ENCODE measurements around the gene SMTNL1. TPM values are rescaled to one million over a fixed set of nuclear protein-coding genes. Genes with fewer than 3 reads are reported as not detected.

The SMTNL1 gene
- total RNA-seq, 1 donor from 2014 or later = not detected

- intact Hi-C loops (cut with micrococcal nuclease) = no loop called here
- ATAC-seq = no peak
Measured at GRCh38 chr11:57504511-57504910, 32.9 kb upstream of the SMTNL1 start.

GRCh38 chr11:57506522-57506921 lies 30.9 kb upstream of the SMTNL1 start:
- no peak for DNase-seq
- intact Hi-C loops (cut with micrococcal nuclease) = no loop called here
- ATAC-seq = no peak

More at GRCh38 chr11:57504511-57504910, 32.9 kb upstream of the SMTNL1 start:
- DNase-seq = no peak

DNA sequence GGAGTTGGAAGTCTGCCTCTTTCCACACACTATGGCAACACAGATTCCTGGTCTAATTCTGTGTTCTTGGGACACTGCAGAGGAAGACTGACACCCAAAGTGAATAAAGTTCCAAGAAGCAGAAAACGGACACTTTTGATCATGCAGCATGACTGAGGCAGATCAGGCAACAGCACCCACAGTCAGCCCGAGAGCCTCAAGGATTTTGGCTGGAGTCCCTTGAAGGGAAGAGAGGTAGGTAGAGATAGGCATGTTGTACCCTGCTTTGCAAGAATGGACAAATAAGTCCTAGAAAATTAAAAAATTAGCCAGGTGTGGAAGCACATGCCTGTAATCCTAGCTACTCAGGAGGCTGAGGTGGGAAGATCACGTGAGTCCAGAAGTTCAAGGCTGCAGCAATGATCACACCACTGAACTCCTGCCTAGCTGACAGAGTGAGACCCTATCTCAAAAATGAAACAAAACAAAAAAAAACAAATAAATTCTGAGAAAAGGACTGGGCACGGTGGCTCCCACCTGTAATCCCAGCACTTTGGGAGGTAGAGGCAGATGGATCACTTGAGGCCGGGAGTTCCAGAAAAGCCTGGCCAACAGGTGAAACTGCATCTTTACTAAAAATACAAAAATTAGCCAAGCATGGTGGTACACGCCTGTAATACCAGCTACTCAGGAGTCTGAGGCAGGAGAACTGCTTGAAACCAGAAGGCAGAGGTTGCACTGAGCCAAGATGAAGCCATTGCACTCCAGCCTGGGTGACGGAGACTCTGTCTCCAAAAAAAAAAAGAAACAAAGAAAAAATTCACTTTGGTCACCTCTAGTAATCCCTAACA lies 28.8 kb upstream of the SMTNL1 start:
- intact Hi-C loops (cut with micrococcal nuclease) = no loop called here
- ATAC-seq (no peak), DNase-seq (no peak)

GRCh38 chr11:57511741-57512430 lies 25.5 kb upstream of the SMTNL1 start:
- no peak for ATAC-seq
- no peak for DNase-seq
- intact Hi-C loops (cut with micrococcal nuclease) = no loop called here

GRCh38 chr11:57512646-57513451 lies 24.5 kb upstream of the SMTNL1 start:
- no peak for ATAC-seq
- no peak for DNase-seq
- intact Hi-C loops (cut with micrococcal nuclease) = no loop called here

DNA sequence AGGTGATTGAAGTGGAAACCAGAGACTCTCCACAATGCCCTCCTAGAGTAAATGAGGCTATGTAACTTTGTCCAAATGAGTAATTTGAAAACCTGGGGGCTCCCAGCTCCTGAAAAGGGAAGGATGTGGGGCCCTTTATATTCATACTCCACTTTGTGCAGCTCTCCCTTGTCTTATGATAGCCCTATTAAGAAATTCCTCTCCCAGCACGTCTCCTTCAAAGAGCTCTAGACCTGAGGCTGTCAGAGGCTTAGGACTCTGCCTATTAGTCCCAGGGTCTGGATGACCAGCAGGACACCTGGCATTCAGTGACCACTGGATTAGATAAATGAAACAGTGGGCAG lies 24.0 kb upstream of the SMTNL1 start:
- intact Hi-C loops (cut with micrococcal nuclease) = no loop called here
- DNase-seq (no peak), ATAC-seq (no peak)

DNA sequence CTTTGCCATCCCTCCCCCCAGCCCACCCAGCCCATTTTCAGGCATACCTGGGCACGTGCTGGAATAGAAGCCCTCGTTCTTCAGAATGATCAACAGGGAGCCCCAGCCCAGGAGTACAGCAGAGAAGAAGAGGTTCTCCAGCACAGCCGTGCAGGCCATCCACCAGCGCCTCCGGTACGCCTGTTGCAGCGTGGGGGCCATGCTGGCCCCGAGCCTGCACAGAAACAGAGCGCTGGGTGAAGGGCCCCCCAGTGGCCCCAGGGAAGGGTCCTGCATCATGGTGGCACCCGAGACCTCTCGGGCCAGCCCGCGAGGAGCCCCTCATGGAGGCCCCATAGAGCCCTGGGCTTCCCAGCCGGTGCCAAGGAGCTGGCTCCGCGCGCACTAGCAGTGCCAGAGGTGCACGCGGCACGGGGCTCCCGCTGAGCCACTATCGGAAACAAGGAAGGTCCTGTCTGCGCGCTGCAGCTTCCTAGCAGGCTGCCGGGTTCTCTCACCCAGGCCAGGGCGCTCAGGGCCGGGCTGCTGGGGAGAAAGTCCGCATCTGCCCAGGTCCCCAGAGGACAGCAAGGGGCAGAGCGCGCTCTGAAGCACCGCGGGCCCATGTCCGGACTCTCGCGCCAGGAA lies 23.4 kb upstream of the SMTNL1 start:
- peak; percentile 70 for ATAC-seq
- peak; percentile 66 for DNase-seq
- intact Hi-C loops (cut with micrococcal nuclease) = no loop called here

DNA sequence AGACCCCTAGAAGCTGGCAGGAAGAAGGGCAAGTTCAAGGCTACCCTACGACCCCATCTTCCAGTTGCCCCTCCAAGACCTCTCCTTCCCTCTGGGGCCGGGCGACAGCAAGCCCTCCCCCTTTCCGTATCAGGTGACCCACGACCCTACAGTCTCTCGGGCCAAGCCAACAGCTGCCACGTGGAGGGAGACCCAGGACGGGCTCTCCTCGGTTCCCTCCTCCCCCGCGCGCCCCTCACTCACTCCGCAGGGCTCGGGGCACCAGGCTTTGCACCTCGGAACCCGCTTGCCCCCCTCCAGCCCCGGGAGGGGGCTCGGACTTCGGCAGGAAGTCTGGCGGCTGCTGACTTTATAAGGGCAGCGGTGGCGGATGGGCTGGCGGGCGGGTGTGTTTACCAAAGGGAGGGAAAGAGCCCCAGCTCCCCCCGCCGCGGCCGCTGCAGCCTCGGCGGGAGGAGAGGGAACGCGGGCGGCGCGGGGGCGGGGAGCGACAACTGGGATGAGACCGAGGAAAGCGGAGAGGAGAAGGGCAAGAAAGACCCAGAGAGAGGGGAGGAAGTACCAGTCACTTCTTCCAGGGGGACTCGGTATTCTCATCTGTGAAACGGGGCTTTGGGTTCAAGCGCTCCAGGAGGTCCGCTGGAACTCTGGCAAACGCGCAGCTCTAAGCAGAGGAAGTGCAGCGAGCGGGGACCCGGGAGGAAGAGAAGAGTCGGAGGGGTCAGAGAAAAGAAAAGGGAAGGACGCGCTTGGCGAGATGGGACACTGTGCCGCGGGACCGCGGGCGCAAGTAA lies 22.7 kb upstream of the SMTNL1 start:
- intact Hi-C loops (cut with micrococcal nuclease) = no loop called here
- ATAC-seq (peak; percentile 83), DNase-seq (peak; percentile 79)

- DNase-seq = peak; percentile 78
- ATAC-seq = peak; percentile 82
- intact Hi-C loops (cut with micrococcal nuclease) = no loop called here
Measured at GRCh38 chr11:57515332-57516060, 21.9 kb upstream of the SMTNL1 start, which contains the start of gene SLC43A1. Gene SLC43A1 (minus strand): TSS chr11:57515702. CDS start chr11:57514111, 1,591 bp downstream.

DNA sequence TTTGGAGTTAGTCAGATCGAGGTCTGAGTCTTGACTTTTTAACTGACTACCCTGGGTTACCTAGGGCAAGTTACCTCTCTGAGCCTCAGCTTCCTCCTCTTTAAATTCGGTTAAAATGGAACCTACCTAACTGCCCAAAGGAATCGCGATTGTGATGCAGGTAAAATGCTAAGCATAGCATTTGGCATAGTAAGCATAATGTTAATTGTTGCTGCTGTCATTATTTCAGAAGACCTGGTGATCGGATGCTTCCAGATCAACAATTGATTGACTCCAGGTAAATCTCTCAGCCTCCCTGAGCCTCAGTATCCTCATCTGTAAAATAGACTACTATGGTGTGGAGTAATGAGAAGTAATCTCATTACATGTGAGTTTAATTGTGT lies 21.3 kb upstream of the SMTNL1 start:
- DNase-seq (no peak), ATAC-seq (no peak)
- intact Hi-C loops (cut with micrococcal nuclease) = no loop called here

DNA sequence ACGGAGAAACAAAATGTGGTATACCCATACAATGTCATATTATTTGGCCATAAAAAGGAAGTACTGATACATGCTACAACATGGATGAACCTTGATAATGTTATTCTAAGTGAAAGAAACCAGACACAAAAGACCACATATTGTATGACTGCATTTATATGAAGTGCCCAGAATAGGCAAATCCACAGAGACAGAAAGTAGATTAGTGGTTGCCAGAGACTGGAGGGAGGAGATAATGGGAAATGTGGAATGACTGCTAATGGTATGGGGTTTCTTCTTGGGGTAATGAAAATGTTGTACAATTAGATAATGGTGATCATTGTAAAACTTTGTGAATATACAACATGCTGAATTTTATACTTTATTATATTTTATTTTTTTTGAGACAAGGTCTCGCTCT lies 16.3 kb upstream of the SMTNL1 start:
- ATAC-seq = no peak
- no peak for DNase-seq
- intact Hi-C loops (cut with micrococcal nuclease) = no loop called here

DNA sequence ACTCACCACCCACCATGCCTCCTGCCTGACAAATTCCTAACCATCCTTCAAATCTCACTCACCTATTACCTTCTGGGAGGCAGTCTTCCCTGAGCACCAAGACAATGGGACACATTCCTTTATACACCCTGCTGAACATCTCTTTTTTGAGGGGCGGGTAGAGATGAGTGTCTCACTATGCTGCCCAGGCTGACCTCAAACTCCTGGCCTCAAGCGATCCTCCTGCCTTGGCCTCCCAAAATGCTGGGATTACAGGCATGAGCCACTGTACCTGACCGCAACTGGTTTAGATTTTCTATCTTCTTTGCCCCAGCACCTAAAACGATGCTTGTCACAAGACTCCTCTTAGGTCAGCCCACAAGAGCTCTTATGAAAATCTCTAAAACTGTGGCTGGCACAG lies 14.0 kb upstream of the SMTNL1 start:
- ATAC-seq = no peak
- intact Hi-C loops (cut with micrococcal nuclease) = no loop called here
- DNase-seq = no peak

GRCh38 chr11:57527056-57527631 lies 10.3 kb upstream of the SMTNL1 start:
- ATAC-seq = peak; percentile 17
- peak; percentile 80 for DNase-seq
- intact Hi-C loops (cut with micrococcal nuclease) = loop anchor here (5.0 kb wide), 1 partner anchor 35 kb away; no protein-coding TSS in a partner anchor

GRCh38 chr11:57529012-57529411 lies 8.4 kb upstream of the SMTNL1 start:
- intact Hi-C loops (cut with micrococcal nuclease) = loop anchor here (5.0 kb wide), 1 partner anchor 37 kb away; no protein-coding TSS in a partner anchor
- ATAC-seq (no peak), DNase-seq (no peak)

- ATAC-seq (no peak), DNase-seq (peak; percentile 39)
- intact Hi-C loops (cut with micrococcal nuclease) = no loop called here
Measured at GRCh38 chr11:57530215-57530595, 7.2 kb upstream of the SMTNL1 start.

GRCh38 chr11:57530596-57531507 lies 6.5 kb upstream of the SMTNL1 start, which contains the start of gene TIMM10:
Gene TIMM10 (minus strand): TSS chr11:57530754. CDS start chr11:57530189, 565 bp downstream.
- DNase-seq (peak; percentile 96), ATAC-seq (peak; percentile 99)
- intact Hi-C loops (cut with micrococcal nuclease) = no loop called here

All from left ventricle myocardium superior (tissue), 1 donor.